GM19239 (cell line): Measurements from ENCODE around the gene SVIL.

Source experiments
- DNase-seq: peaks from one replicate; pipeline ENCODE4 v3.0.0; 2011; ENCODE audit warnings: low spot score; ENCODE audit not compliant: insufficient read length
- FAIRE-seq: peaks from 2 replicates; lab custom pipeline; 2011; peaks lifted over from hg19 to GRCh38; lab: Jason Lieb, UNC

The SVIL gene

DNA sequence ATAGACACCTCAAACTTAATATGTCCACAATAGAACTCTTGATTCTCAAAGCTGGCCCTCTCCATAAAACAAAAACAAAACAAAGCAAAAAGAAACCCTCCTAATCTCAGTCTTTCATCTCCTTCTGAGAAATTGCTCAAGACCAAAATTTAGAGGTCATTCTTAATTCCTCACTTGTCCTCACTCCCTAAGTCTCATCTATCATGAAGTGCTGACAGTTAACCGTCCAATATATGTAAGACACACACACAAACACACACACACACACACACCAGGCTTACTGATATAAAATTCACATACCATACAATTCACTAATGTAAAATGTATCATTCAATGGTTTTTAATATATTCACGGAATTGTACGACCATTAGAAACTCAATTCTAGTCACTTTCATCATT lies 17.0 kb upstream of the SVIL start:
- DNase-seq (no peak), FAIRE-seq (no peak)

DNA sequence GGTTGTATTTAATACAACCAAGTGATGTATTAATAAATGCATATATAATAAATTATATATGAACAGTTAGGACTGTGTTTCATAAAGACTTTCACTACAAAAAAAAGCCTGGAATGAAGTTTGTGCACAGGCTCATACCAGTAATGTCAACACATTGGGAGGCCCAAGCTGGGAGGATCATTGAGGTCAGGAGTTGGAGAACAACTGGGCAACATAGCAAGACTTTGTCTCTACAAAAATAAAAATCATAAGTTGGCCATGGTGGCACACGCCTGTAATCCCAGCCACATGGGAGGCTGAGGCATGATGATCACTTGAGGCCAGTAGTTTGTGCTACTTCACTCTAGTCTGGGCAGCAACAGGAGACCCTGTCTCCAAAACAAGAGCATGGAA lies 15.8 kb upstream of the SVIL start:
- FAIRE-seq, result no peak
- no peak for DNase-seq

DNA sequence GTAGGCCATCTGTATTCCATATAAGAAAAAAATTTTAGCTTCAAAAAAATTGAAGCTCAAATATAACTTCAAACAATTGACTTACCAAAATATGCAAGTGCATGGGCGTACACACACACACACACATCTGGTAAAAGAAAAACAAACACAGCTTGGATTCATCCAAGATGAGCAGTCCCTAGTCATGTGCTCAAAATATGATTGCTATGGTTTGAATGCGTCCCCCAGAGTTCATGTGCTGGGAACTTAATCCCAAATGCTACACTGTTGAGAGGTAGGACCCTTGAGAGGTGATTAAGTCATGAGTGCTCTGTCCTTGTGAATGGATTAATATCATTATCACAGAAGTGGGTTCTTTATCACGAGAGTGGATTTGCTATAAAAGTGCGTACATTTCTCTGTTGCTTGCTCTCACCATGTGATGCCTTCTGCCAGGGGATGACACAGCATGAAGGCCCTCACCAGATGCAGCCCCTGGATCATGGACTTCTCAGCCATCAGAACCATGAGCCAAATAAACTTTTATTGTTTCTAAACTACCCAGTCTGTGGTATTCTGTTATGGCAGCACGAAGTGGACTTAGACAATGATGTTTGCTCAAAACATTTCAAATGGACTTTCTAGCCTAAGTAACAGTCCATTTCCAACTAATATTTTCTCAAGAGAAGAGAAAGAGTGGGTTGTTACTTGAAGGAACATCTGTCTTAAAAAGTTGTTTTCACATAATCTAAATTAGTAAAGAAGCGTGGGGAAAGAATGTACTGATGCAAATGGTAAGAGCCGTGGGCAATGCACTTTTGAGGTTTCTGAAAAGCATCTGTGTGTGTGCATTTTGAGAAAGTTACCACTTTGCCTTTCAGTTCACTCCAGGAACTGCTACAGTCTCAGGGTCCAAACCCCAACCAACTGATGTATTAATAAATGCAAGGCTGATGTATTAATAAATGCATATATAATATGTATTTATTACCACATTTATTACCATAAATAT lies 15.1 kb upstream of the SVIL start:
- no peak for FAIRE-seq
- no peak for DNase-seq

DNA sequence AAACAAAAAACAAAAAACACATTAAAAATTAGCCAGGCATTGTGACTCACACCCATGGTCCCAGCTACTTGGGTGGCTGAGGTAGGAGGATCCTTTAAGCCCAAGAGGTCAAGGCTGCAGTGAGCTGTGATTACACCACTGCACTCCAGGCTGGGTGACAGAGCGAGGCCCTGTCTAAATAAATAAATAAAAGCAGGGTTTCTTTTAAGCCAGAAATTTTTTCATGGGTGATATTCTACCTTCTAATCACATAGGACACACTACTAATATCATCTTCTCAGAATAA lies 14.2 kb upstream of the SVIL start:
- DNase-seq (no peak), FAIRE-seq (no peak)

DNA sequence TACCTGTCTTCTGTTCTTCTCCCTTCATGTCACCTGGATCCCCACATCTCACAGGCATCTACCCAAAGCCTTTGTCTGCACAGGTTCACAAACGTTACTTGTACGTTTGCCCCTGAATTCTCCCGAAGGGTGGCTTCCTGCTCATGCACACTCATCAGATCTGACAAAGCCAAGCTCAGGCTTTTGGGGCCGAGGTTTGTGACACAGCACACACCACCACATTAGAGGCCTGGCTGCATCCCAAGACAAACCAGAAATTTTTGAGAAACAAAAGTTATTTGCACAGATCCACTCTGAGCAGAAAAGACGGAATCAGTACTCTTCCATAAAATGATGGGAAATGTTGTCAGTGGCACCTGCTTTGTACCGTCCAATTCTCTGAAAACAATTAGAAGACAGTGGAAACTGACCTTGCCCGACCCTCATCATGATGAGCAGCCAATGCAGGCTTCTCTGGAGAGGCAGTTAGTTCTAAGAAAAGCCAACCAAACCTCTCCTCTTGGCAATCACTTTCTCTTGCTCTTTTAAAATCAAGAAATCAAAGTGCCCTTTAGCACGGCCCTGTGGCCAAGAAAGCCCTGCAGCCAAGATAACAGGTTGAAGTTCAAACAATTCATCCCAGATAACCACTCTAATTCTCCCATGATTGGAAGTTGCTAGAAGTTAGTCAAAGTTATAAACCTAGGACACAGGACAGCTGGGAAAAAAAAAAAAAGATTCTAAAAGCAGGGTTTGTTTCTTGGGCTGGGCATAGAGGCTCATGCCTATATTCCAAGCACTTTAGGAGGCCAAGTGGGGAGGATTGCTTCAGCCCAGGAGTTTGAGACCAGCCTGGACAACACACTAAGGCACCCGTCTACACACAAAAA lies 13.6 kb upstream of the SVIL start:
- no peak for FAIRE-seq
- no peak for DNase-seq

DNA sequence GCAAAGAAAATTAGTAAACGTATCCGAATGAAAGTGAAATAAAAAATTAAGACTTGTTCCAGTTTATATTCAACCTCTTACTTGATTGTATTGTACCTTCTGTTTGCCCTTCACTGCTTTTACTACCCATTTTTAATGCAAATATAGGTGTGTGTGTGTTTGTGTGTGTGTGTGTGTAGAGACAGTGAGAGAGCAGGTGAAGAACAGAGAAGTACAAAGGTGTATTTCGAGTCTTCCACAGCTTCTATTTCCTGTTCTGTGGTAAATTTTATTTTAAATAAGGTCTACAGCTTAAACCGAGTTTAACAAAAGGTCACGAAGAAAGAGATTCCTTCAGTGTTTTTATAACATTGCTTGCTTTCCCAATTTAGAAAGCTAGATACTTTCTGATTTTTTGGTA lies 12.7 kb upstream of the SVIL start:
- FAIRE-seq (no peak), DNase-seq (no peak)

DNA sequence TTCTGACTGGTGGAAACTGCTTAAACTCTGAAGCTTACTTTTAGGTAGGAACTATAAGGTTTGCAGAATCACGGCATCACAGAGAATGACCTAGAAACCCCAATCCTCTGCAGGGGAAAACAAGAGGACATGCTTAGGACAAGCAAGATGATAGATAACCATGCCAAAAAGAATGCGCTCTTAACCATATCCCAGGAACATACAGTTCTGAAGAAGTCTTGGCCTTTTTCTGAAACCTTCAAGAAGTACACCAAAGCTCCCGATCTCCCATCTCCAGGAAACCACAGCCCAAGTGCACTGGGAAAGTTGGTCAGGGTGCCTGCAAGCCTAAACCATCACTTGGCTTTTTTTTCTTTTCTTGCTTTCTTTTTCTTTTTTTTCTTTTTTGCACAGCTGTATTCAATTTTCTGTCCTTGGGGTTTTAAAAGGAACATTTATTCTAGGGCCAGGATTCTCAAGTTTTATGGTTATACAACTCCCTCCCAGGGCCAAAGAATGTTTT lies 12.2 kb upstream of the SVIL start:
- no peak for DNase-seq
- FAIRE-seq, result no peak

DNA sequence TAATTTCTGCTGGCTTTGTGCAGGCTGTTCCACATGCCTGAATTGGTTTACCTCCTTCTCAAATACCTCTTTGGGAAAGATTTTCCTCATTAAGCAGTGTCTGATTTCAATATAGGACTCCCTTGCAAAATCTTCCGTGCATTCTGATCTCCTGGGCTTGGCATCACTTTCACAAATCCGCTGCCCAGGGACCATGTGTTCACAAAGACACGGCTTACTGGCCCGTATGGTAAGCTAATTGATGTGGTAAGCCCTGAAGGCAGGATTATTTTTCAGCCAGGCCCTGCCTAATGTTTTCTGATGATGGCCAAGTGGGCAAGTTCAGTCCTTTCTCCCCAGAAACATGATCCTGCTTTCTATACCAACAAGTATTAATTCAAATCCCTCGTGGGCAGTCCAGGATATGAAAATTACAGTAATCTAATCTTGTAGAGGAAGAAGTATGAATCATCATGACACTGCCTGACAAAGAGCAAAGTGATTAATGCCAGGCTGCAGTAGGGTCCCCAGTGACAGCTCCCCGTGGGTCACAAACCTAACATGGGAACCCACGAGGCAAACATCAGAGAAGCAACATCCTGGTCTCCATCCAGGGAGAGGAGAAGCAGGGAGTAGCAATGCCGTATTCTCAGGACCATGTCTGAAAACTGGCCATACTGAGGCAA lies 11.6 kb upstream of the SVIL start:
- FAIRE-seq (no peak), DNase-seq (no peak)

DNA sequence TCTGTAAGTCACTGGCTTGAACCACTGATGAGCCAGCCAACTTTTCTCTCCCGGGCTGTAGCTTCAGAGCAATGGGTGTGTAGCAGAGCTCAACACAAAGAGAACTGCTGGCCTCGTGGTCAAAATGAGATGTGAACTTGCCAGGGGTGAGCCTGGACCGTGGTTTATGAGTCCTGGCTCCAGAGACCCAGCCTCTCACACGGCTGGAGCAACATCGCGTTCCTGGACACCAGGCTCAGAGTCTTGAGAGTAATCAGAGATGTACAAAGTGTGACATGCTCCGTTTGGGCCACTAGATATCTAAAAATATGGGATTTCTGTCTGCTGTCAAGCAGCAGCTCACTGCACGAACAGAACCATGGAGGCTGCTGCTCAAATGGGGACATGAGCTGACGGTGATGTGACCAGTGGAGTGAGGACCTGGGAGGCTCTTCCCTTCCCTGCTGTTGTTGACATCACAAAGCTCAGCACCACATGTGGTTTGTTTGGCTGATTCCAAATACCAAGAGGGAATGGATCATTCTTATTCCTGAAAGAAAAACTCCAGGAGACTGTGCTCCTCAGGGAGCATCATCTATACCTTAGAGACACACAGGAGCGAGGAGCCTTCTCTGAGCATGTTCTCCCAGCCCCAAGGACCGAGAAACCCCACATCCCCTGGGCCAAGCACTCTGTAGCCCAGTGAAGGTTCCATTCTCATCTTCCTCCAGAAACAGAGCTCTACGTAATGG lies 9.2 kb upstream of the SVIL start:
- DNase-seq (no peak), FAIRE-seq (no peak)

DNA sequence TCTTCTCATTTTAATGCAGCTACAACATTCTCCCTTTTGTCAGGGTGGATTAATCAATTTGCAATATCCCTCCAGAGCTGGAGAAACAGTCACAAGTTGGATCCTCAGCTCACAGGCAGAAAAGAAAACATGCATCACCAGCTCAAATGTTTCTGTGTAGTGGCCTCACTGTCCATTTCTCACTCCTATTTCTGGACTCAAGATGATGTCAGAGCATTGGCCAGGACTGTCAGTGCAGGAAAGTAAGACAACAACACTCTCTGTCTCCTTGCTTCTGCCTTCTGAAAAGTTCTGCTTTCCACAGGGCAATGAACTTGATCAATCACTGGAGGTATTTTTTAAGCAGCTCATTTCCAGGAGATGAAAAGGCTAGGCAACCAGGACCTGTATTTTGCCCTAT lies 8.2 kb upstream of the SVIL start:
- DNase-seq, result no peak
- no peak for FAIRE-seq

DNA sequence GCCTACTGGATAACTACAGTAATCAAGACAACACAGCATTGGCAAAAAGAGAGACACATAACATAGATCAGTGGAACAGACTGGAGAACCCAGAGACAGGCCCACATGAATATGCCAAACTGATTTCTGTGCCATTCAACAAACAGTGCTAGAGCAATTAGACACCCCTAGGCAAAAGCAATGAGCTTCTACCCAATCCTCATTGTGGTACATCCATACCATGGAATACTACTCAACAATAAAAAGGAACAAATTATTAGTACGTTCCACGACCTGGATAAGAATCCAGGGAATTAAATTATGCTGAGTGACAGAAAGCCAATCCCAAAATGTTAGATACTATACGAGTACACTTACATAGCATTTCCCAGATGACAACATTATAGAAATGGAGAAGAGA lies 2.8 kb upstream of the SVIL start:
- FAIRE-seq, result no peak

DNA sequence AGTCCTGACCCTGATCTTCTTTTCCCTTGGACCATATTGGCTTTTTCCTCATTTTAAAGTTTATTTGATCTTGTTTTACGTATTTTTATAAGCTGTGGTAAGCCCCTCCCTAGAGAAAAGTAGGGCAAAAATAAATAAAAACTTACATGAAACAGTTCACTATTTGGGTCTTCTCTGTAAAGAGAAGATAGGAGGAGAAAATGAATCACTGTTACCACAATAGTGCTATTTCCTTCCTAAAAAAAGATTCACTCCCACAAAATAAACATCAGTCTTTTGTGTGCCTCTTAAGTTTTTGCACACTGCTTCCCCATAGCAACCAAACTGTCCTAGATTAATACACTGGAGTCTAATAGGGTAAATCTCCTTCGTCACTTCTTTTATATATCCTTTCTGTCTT lies 1.4 kb upstream of the SVIL start:
- FAIRE-seq (no peak), DNase-seq (no peak)

More for the DNA sequence above, 2.8 kb upstream of the SVIL start:
- DNase-seq, result no peak

DNA sequence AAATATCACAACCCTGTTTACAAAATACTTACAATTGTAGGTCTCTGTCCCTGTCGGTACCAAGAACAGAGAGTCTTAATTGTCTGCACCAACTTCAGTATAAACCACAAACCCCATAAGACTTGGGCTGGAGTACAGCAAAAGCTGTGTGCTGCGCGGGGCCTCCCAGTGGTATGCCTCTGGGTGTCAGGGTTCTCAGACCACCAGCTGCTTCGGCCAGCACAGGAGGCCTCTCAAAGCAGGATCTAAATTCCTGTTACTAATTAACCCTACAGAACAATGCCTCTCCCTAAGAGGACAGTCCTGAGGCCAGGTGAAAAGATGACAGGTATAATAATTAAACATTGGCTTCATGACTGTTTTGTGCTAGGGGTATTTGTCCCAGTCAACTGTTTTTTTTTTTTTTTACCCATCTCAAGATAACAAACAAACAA lies 957 bp upstream of the SVIL start:
- peak; percentile 14 for DNase-seq
- peak; percentile 72 for FAIRE-seq

DNA sequence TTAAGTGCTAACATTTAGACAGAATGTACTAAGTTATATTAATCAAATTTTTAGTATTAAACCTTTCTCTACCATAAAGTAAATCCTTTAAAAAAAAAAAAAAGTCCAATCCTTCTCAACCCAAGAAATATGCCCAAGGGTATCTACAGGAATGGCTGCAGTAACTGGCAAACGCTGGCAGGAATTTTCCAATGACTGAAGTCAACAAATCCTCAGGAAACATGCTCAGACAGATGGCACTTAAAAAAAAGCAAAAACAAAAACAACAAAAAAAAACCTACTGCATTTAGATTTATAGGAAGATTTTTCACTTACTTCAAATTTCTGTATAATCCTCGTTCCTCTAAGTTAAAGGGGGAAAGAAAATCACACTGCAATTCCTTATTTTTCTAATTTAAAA lies 666 bp downstream of the SVIL start:
- no peak for FAIRE-seq
- DNase-seq, result no peak

DNA sequence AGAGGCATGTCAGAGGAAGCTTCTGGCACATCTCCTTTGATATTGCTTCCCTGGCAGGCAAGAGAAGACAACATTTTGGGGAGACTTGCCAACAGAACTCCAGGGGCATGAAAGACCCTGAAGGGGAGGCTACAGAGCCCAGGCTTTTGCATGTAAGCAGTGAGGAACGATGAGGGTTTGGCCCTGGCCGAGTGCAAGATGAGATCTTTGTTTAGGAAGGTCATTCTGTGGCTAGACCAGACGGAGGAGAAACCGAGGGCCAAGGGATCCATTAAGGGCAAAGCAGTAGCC lies 3.8 kb downstream of the SVIL start:
- no peak for DNase-seq
- FAIRE-seq, result no peak

DNA sequence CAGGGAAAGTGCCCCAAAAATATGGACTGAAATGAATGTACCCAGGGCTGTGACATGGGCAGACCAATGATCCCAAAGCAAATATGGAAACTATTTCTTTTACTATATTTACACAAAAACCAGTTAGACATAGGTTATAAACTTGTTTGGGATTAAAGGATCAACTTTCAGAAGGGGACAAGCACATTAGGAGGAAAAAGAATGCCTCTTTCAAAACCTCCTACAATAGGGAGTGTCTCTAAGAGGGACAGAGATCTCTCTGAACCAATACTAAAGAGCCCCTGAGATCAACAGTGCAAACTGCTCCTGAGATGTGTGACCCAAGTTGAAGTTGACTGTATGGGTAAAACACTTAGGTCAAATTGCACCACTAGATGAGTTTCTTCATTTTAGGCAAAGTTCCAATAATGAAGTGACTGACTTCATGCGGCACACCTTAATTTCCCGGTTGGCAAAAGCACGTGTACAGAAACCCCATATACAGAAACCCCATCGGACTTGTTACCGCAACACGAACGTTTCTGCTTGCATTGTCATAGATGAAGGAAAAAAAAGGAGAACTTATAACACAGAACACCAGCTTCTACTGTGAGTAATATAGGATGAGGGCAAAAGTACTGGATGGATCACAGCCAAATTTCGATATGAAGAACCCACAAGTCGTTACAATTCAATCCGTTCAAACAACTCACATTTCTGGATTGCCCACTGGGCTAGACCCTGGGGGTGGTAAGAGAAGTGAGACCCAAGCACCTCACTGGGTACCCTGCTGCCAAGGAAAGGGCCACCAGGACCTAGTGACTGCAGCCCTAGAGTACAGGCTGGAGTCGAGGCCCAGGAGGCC lies 4.3 kb downstream of the SVIL start:
- no peak for DNase-seq
- FAIRE-seq, result no peak

DNA sequence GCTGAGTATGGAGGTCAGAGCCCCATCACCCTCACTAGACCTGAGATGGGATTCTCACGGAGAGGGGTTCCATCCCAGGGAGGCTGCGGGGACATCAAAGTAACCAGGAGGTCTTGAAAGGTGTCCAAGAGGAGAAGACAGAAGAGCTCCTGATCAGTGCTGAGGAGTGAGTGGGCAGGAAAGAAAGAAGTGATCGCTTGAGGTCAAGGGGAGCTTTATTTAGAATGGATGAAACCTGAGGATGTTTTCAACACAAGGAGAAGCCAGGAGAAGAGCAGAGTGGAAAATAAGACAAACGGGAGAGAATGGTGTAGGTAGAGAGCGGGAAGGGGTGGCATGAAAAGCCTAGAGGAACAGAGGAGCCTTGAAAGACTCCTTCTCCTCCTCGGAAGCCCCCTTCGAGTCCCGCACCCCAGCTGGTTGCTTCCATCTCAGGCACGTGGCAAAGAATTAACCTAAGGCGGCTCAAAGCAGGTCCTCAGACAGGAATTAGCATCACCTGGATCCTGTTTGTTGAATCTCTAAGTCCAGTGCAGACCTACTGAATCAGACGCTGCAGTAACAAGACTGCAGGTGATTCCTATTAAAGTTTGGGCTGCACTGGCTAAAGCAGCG lies 5.8 kb downstream of the SVIL start:
- FAIRE-seq (no peak), DNase-seq (no peak)

DNA sequence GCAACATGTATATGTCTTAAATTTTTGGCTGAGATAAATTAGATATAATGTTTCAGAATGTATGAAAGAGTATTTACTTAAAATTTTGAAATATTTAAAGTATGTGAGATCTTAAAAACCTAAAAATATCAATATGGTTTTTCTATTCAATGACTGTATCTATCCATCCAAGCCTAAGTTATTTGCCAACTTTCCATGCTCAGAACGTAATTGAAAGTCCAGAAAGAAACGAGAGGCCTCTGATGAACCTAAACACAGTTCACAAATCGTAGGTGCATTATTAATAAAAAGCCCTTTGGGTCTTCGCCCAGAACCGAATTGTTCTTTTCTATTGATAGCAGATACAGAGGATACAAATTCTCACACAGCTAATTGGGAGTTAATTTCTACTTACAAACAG lies 6.5 kb downstream of the SVIL start:
- FAIRE-seq (no peak), DNase-seq (no peak)
